ENCODE data around the gene SCAP.

The SCAP gene

GRCh38 chr3:47414161-47414564 lies 61.6 kb downstream of the SCAP start:
- DNase-seq (ENCODE audit: low read depth in 2 of 2) = no peak

- no peak for DNase-seq (ENCODE audit: low read depth in 2 of 2)
Observed at GRCh38 chr3:47413751-47414150, 62.0 kb downstream of the SCAP start.

GRCh38 chr3:47412842-47413520 lies 62.8 kb downstream of the SCAP start:
- no peak for DNase-seq (ENCODE audit: low read depth in 2 of 2)

GRCh38 chr3:47412453-47412756 lies 63.3 kb downstream of the SCAP start:
- no peak for DNase-seq (ENCODE audit: low read depth in 2 of 2)

- no peak for DNase-seq (ENCODE audit: low read depth in 2 of 2)
Observed at GRCh38 chr3:47411696-47412452, 63.9 kb downstream of the SCAP start.

GRCh38 chr3:47410801-47411646 lies 64.7 kb downstream of the SCAP start:
- DNase-seq (ENCODE audit: low read depth in 2 of 2) = no peak

GRCh38 chr3:47410417-47410720 lies 65.4 kb downstream of the SCAP start:
- DNase-seq (ENCODE audit: low read depth in 2 of 2) = no peak

- DNase-seq (ENCODE audit: low read depth in 2 of 2) = no peak
Observed at GRCh38 chr3:47409688-47410416, 65.9 kb downstream of the SCAP start.

GRCh38 chr3:47409284-47409683 lies 66.5 kb downstream of the SCAP start:
- no peak for DNase-seq (ENCODE audit: low read depth in 2 of 2)

GRCh38 chr3:47408839-47409229 lies 66.9 kb downstream of the SCAP start:
- DNase-seq (ENCODE audit: low read depth in 2 of 2) = no peak

- no peak for DNase-seq (ENCODE audit: low read depth in 2 of 2)
Observed at GRCh38 chr3:47407896-47408838, 67.6 kb downstream of the SCAP start.

- no peak for DNase-seq (ENCODE audit: low read depth in 2 of 2)
Observed at GRCh38 chr3:47407237-47407636, 68.5 kb downstream of the SCAP start.

GRCh38 chr3:47406762-47407149 lies 69.0 kb downstream of the SCAP start:
- DNase-seq (ENCODE audit: low read depth in 2 of 2) = no peak

- DNase-seq (ENCODE audit: low read depth in 2 of 2) = no peak
Observed at GRCh38 chr3:47405820-47406761, 69.7 kb downstream of the SCAP start.

GRCh38 chr3:47404955-47405790 lies 70.6 kb downstream of the SCAP start:
- no peak for DNase-seq (ENCODE audit: low read depth in 2 of 2)

- DNase-seq (ENCODE audit: low read depth in 2 of 2) = no peak
Observed at GRCh38 chr3:47404431-47404876, 71.3 kb downstream of the SCAP start.

- DNase-seq (ENCODE audit: low read depth in 2 of 2) = no peak
Observed at GRCh38 chr3:47399531-47400270, 76.0 kb downstream of the SCAP start.

- DNase-seq (ENCODE audit: low read depth in 2 of 2) = no peak
Observed at GRCh38 chr3:47399016-47399415, 76.7 kb downstream of the SCAP start.

Measured in stimulated activated CD8-positive, alpha-beta memory T cell treated with anti-CD3 and anti-CD28 coated beads, Interleukin-2, amount 100 ng/mL, for 48 hours (primary cell).